GM19240 (cell line): ENCODE measurements around the gene BMERB1.
"Not testable (repeated sequence)": the region's sequence is repeated elsewhere in the genome, so short reads cannot be mapped to it uniquely, and the experiment has no call there.

Experiments used
- DNase-seq: peaks from one replicate; pipeline ENCODE4 v3.0.0; 2011; ENCODE audit warnings: low spot score; ENCODE audit not compliant: insufficient read length

BMERB1 gene

GRCh38 chr16:15521758-15522509 is 87.5 kb downstream of the BMERB1 start:
- DNase-seq, result no peak

DNA sequence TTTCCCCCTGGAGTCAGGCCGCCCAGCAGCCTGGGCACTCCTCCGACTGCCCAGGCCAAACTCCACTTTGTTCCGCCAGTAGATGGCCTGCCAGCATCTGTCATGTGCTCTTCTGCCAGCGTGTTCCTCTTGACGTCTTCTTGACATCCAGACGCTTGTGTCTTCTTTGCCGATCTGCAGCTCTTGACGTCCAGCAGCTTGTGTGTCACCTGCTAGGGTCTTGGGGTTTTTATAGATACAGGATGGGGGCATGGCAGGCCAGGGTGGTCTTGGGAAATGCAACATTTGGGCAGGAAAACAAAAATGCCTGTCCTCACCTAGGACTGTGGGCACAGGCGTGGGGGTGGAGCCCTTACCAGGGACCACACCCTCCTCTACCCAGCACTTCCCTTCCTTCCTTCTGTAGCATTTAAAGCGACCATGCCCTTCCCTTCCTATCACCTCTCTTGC is 88.7 kb downstream of the BMERB1 start:
- DNase-seq, result no peak

DNA sequence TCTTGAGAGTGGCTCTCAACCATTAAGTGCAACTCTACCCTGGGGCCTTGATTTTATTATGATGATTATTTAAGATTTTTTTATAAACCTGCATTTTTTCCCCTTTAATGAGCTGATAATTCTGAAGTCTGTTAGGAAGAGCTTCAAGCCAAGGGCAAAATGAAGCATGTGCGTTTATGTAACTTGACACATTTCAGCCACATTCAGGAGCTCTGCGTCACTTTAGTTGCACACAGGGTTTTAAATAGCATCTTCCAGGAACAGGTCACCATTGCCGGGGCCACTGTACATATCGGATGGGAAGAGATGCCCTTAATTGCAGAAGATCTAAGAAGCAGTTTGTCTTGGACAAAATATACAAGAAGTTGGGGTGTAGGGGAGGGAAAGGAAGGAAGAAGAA is 89.6 kb downstream of the BMERB1 start:
- DNase-seq, result no peak

- no peak for DNase-seq
Measured at GRCh38 chr16:15524966-15525365, 90.6 kb downstream of the BMERB1 start.

GRCh38 chr16:15526097-15526496 is 91.7 kb downstream of the BMERB1 start:
- DNase-seq, result no peak

DNA sequence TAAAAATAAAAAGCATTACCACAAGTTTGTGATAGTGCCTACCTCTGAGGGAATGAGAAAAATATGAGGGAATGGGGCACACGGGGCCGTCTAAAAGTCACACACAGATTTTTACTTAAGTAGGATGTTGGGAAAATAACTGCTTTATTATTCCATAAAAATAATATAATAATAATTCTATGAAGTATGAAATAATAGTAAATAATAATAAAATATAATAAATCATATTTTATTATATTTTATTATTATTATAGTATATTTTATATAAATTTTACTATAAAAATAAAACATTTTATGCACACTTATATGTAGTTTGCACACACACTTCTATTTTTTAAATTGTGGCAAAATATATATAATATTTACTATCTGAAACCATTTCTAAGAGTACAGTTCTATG is 92.3 kb downstream of the BMERB1 start:
- no peak for DNase-seq

DNA sequence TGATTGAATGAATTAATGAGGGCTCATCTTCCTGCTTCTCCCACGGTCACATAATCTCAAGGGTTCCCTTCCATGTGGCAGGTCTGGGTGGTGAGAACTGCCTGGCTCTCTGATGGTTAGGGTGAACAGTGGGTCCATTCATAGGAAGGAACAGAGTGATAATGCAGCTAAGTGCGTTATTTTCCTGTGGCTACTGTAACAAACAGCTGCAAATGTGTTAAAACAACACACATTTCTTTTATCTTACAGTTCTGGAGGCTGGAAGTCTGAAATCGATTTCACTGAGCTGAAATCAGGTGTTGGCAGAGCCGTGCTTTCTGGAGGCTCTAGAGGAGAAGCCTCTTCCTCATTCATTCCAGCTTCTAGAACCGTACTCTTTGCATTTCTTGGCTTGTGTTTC is 95.3 kb downstream of the BMERB1 start:
- DNase-seq, result no peak

GRCh38 chr16:15530085-15530484 is 95.7 kb downstream of the BMERB1 start:
- DNase-seq, result no peak

- no peak for DNase-seq
Measured at GRCh38 chr16:15532825-15533224, 98.4 kb downstream of the BMERB1 start.

DNA sequence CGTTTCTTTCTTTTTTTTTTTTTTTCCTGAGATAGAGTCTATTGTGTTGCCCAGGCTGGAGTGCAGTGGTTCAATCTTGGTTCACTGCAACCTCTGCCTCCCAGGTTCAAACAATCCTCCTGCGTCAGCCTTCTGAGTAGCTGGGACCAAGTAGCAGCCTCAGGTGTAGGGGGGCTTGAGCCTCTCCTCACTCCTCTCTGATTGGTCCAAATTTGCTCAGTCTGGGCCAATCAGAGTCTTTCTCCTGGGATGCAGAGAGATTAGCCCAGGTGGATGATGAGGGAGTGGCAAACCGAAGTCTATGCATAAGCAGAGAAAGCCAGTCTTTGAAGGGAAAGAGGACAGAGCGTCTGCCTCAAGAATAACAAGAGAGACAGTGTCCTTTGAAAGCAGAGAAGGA is 99.0 kb downstream of the BMERB1 start:
- DNase-seq, result no peak

GRCh38 chr16:15535772-15536171 is 101.4 kb downstream of the BMERB1 start:
- DNase-seq, result no peak

DNA sequence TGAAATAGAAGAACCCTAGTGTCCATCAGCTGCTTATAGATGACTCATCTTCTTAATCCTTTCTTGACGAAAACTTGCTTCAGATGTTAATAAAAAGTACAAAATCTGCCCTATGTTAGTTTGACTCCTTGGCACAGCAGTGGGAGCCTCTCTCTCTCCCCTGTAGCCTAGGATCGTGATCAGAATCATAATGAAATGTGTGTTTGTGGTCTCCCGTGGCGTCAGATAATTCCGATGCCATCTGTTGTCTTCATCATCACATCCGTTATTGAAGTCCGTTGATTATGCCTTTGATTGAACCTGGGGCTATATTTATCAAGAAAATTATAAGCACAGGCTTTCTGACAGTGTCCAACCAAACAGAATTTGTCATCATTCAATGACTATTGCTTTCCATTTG is 102.5 kb downstream of the BMERB1 start:
- DNase-seq, result no peak

- DNase-seq, result no peak
Measured at GRCh38 chr16:15538507-15538906, 104.1 kb downstream of the BMERB1 start.

DNA sequence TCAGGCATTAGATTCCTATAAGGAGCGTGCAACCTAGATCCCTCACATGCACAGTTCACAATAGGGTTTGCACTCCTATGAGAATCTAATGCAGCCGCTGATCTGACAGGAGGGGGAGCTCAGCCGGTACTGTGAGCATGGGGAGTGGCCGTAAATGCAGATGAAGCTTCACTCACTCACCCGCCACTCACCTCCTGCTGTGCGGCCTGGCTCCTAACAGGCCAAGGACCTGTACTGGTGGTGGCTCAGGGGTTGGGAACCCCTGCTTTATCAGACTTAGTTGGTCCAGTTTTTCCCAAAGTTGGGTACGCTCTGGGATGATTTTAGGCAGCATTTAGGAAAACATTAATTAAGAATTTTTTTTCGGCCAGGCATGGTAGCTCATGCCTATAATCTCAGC is 104.8 kb downstream of the BMERB1 start:
- no peak for DNase-seq

GRCh38 chr16:15542261-15542660 is 107.9 kb downstream of the BMERB1 start:
- no peak for DNase-seq

GRCh38 chr16:15542734-15543347 is 108.5 kb downstream of the BMERB1 start:
- no peak for DNase-seq

- DNase-seq, result no peak
Measured at GRCh38 chr16:15544405-15544804, 110.0 kb downstream of the BMERB1 start.

DNA sequence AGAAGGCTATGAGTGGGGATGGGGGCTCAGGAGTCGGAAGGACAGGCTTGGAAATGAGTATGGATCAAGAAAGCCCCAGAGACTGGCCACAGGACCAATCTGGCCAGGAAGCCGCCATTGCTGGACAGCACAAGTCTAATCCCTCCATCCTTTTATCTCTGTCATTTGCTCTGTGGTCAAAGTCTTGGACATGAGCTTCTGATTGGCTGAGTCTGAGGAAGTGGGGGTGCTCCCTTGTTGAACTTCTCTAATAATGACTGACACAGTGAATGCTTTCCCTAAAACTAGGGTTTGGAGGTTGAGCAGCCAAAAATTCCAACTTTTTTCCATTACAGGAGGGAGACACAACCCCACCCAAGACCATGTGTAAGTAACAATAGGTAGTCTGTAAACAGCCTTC is 111.2 kb downstream of the BMERB1 start:
- no peak for DNase-seq

DNA sequence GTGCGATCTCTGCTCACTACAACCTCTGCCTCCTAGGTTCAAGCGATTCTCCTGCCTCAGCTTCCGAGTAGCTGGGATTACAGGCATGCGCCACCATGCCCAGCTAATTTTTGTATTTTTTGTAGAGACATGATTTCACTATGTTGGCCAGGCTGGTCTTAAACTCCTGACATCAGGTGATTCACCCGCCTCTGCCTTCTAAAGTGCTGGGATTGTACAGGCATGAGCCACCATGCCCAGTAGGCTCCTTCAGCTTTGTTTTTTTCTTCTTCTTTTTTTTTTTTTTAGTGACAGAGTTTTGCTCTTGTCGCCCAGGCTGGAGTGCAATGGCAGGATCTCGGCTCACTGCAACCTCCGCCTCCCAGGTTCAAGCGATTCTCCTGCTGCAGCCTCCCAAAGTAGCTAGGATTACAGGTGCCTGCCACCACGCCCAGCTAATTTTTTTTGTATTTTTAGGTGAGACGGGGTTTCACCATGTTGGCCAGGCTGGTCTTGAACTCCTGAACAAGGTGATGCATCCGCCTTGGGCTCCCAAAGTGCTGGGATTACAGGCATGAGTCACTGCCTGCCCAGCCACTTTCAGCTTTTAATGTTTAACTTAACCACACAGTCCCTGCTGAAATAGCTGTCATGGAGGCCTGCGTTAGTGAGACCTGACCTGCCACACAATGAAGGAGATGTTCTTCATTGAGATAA is 112.8 kb downstream of the BMERB1 start:
- DNase-seq, result not testable (repeated sequence)

DNA sequence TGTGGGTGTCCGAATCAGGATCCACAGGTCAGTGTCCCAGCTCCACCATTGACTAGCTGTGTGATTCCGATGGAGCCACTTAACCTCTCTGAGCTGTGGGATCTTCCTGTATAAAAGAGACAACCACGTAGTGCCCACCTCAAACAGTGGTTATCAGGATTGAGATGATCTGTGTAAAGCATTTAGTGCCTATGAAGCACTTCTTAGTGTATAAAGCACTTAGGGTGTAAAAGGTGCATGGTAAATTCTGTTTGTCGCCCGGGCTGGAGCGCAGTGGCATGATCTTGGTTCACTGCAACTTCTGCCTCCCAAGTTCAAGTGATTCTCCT is 113.3 kb downstream of the BMERB1 start:
- no peak for DNase-seq

- no peak for DNase-seq
Measured at GRCh38 chr16:15548482-15548891, 114.1 kb downstream of the BMERB1 start.

DNA sequence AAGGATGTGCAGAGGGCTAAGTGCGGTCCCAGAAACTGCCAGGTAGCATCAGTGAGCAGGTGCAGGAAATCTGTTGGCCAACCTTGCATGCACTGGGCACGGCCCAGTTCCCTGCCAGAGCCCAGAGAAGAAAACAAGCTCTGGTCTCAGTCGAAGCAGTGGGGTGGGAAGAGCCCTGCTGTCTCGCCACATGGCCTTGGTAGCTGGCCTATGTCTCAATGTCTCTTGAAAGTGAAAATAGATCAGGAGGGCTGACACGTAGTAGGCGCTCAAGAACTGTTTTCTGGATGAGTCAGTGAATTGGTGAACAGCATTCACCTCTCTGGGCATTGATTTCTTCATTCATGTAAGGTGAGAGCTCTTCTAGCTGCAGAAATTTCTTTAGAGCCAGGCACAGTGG is 118.1 kb downstream of the BMERB1 start:
- no peak for DNase-seq
